Stimulated activated CD4-positive, alpha-beta T cell treated with anti-CD3 and anti-CD28 coated beads, TNF-alpha, amount 100 ng/mL, for 4 hours (primary cell): ENCODE results near the gene DCHS1.

Experiments used
- DNase-seq, 3 experiments: peaks; one replicate each; pipeline ENCODE4 v3.0.0-alpha.2; 2020; ENCODE audit warnings: low read depth in 3 of 3

Gene DCHS1

GRCh38 chr11:6587360-6587953 lies 68.2 kb downstream of the DCHS1 start:
- no peak for DNase-seq

- no peak for DNase-seq
Measured at GRCh38 chr11:6586434-6587359, 68.9 kb downstream of the DCHS1 start.

GRCh38 chr11:6584528-6584927 lies 71.1 kb downstream of the DCHS1 start:
- DNase-seq = no peak

GRCh38 chr11:6583584-6583983 lies 72.0 kb downstream of the DCHS1 start:
- DNase-seq = no peak

- DNase-seq = no peak
Measured at GRCh38 chr11:6579681-6580080, 75.9 kb downstream of the DCHS1 start.

- no peak for DNase-seq
Measured at GRCh38 chr11:6578134-6578533, 77.5 kb downstream of the DCHS1 start.

- DNase-seq = no peak
Measured at GRCh38 chr11:6576471-6577373, 78.9 kb downstream of the DCHS1 start.

GRCh38 chr11:6574816-6575715 lies 80.5 kb downstream of the DCHS1 start:
- no peak for DNase-seq

- no peak for DNase-seq
Measured at GRCh38 chr11:6572215-6572614, 83.4 kb downstream of the DCHS1 start.

GRCh38 chr11:6571434-6572008 lies 84.1 kb downstream of the DCHS1 start:
- DNase-seq = no peak
